HUES6 (cell line): ENCODE results near the gene ARHGEF6.
"Not testable (repeated sequence)": the region's sequence is repeated elsewhere in the genome, so short reads cannot be mapped to it uniquely, and the experiment has no call there.

ENCODE experiments used
- H3K27ac ChIP-seq: 2 replicates; pipeline ENCODE4 v1.7.0; 2013; ENCODE audit warnings: low read depth, mild to moderate bottlenecking, low read length, inconsistent platforms
- H3K27me3 ChIP-seq: 2 replicates; pipeline ENCODE4 v1.6.1; 2013; ENCODE audit warnings: low read length; ENCODE audit not compliant: control insufficient read depth, insufficient read depth
- H3K36me3 ChIP-seq: 2 replicates; pipeline ENCODE4 v1.6.1; 2013; ENCODE audit warnings: low read length; ENCODE audit not compliant: control insufficient read depth, insufficient read depth
- H3K4me1 ChIP-seq: 2 replicates; pipeline ENCODE4 v1.6.1; 2013; ENCODE audit warnings: low read length; ENCODE audit not compliant: control insufficient read depth, insufficient read depth
- H3K4me3 ChIP-seq: 2 replicates; pipeline ENCODE4 v1.5.1; 2013; ENCODE audit warnings: low read depth, low read length
- H3K9ac ChIP-seq: one replicate; pipeline ENCODE4 v1.6.1; 2013; ENCODE audit warnings: mild to moderate bottlenecking, low read length
- H3K9me3 ChIP-seq: 2 replicates; pipeline ENCODE4 v1.6.1; 2013; ENCODE audit warnings: low read depth, low read length; ENCODE audit not compliant: control insufficient read depth, insufficient read depth

ARHGEF6 gene

GRCh38 chrX:136814847-136815750 lies 34.4 kb upstream of the ARHGEF6 start:
- Histone ChIP-seq H3K9me3 (no peaks in the 10 kb centered on the region), H3K9ac (no peak overlapping the region), H3K36me3 (peaks cover 5% of the 10 kb centered on the region; the same call in 1 of the 2 replicates), H3K27me3 (no peaks in the 10 kb centered on the region; the same call in 1 of the 2 replicates), H3K4me3 (no peak overlapping the region), H3K27ac (no peak overlapping the region), H3K4me1 (no peaks in the 10 kb centered on the region)

- Histone ChIP-seq H3K36me3 (no peaks in the 10 kb centered on the region; the same call in 1 of the 2 replicates), H3K9ac (no peak overlapping the region), H3K9me3 (no peaks in the 10 kb centered on the region), H3K4me3 (no peak overlapping the region), H3K27ac (no peak overlapping the region), H3K4me1 (no peaks in the 10 kb centered on the region), H3K27me3 (no peaks in the 10 kb centered on the region; the same call in 1 of the 2 replicates)
Measured at GRCh38 chrX:136812286-136812685, 31.6 kb upstream of the ARHGEF6 start.

- no peaks in the 10 kb centered on the region; the same call in 1 of the 2 replicates for H3K36me3 ChIP-seq
- no peaks in the 10 kb centered on the region for H3K9me3 ChIP-seq
- H3K27me3 ChIP-seq, result no peaks in the 10 kb centered on the region; the same call in 1 of the 2 replicates
- no peak overlapping the region for H3K9ac ChIP-seq
- no peaks in the 10 kb centered on the region for H3K4me1 ChIP-seq
- no peak overlapping the region for H3K4me3 ChIP-seq
- no peak overlapping the region for H3K27ac ChIP-seq
Measured at GRCh38 chrX:136810493-136810892, 29.8 kb upstream of the ARHGEF6 start.

GRCh38 chrX:136806891-136807410 lies 26.2 kb upstream of the ARHGEF6 start:
- H3K4me1 ChIP-seq, result no peaks in the 10 kb centered on the region
- H3K27ac ChIP-seq, result no peak overlapping the region
- H3K9ac ChIP-seq, result no peak overlapping the region
- H3K4me3 ChIP-seq, result no peak overlapping the region
- no peaks in the 10 kb centered on the region for H3K9me3 ChIP-seq
- no peaks in the 10 kb centered on the region for H3K36me3 ChIP-seq
- no peaks in the 10 kb centered on the region; the same call in 1 of the 2 replicates for H3K27me3 ChIP-seq

- no peaks in the 10 kb centered on the region for H3K36me3 ChIP-seq
- H3K9ac ChIP-seq, result no peak overlapping the region
- H3K27me3 ChIP-seq, result no peaks in the 10 kb centered on the region
- no peaks in the 10 kb centered on the region for H3K9me3 ChIP-seq
- peaks cover 12% of the 10 kb centered on the region for H3K4me1 ChIP-seq
- no peak overlapping the region for H3K4me3 ChIP-seq
- H3K27ac ChIP-seq, result no peak overlapping the region
Measured at GRCh38 chrX:136802515-136802914, 21.8 kb upstream of the ARHGEF6 start.

- 0 out of 2 replicates have a peak, but pooled peaks cover 3% of the 10 kb centered on the region for H3K9me3 ChIP-seq
- H3K36me3 ChIP-seq, result no peaks in the 10 kb centered on the region
- H3K4me1 ChIP-seq, result peaks cover 12% of the 10 kb centered on the region
- H3K4me3 ChIP-seq, result no peak overlapping the region
- no peak overlapping the region for H3K9ac ChIP-seq
- no peak overlapping the region for H3K27ac ChIP-seq
- no peaks in the 10 kb centered on the region for H3K27me3 ChIP-seq
Measured at GRCh38 chrX:136797787-136798186, 17.1 kb upstream of the ARHGEF6 start.

- H3K27me3 ChIP-seq, H3K9ac ChIP-seq, H3K27ac ChIP-seq, H3K9me3 ChIP-seq, H3K4me3 ChIP-seq, H3K36me3 ChIP-seq: not testable (repeated sequence)
- peaks cover 12% of the 10 kb centered on the region for H3K4me1 ChIP-seq
Measured at GRCh38 chrX:136795132-136795531, 14.4 kb upstream of the ARHGEF6 start.

- H3K36me3 ChIP-seq, H3K4me3 ChIP-seq, H3K27me3 ChIP-seq, H3K27ac ChIP-seq, H3K9ac ChIP-seq, H3K9me3 ChIP-seq: not testable (repeated sequence)
- peaks cover 12% of the 10 kb centered on the region for H3K4me1 ChIP-seq
Measured at GRCh38 chrX:136794660-136795059, 13.9 kb upstream of the ARHGEF6 start.

- H3K9ac ChIP-seq, result no peak overlapping the region
- no peaks in the 10 kb centered on the region; the same call in 1 of the 2 replicates for H3K27me3 ChIP-seq
- H3K36me3 ChIP-seq, result no peaks in the 10 kb centered on the region
- no peak overlapping the region for H3K27ac ChIP-seq
- H3K9me3 ChIP-seq, result 0 out of 2 replicates have a peak, but pooled peaks cover 3% of the 10 kb centered on the region
- H3K4me3 ChIP-seq, result no peak overlapping the region
- H3K4me1 ChIP-seq, result peaks cover 11% of the 10 kb centered on the region
Measured at GRCh38 chrX:136794080-136794479, 13.3 kb upstream of the ARHGEF6 start.

- no peaks in the 10 kb centered on the region for H3K36me3 ChIP-seq
- no peak overlapping the region for H3K4me3 ChIP-seq
- no peaks in the 10 kb centered on the region; the same call in 1 of the 2 replicates for H3K4me1 ChIP-seq
- no peak overlapping the region for H3K9ac ChIP-seq
- no peak overlapping the region for H3K27ac ChIP-seq
- 0 out of 2 replicates have a peak, but pooled peaks cover 3% of the 10 kb centered on the region for H3K9me3 ChIP-seq
- peaks cover 4% of the 10 kb centered on the region; the same call in 1 of the 2 replicates for H3K27me3 ChIP-seq
Measured at GRCh38 chrX:136789856-136790255, 9.1 kb upstream of the ARHGEF6 start.

- Histone ChIP-seq H3K27me3 (peaks cover 4% of the 10 kb centered on the region; the same call in 1 of the 2 replicates), H3K9ac (no peak overlapping the region), H3K4me1 (no peaks in the 10 kb centered on the region; the same call in 1 of the 2 replicates), H3K9me3 (no peaks in the 10 kb centered on the region), H3K4me3 (no peak overlapping the region), H3K27ac (no peak overlapping the region), H3K36me3 (no peaks in the 10 kb centered on the region)
Measured at GRCh38 chrX:136784231-136784630, 3.5 kb upstream of the ARHGEF6 start.
